Lower lobe of right lung (tissue), 2 donors: Measurements from ENCODE around the gene ACKR1. TPM values are rescaled to one million over a fixed set of nuclear protein-coding genes. Genes with fewer than 3 reads are reported as not detected.

Source experiments
- ATAC-seq, 2 donors: fragments of 200-7000 bp; cut with Tn5 transposase; one replicate each; pipeline ENCODE4 v1.9.1; 2020 to 2022; ENCODE audit warnings: mild to moderate bottlenecking in 2 of 2, moderate library complexity in 2 of 2
- DNase-seq: peaks from one replicate; pipeline ENCODE4 v3.0.0-alpha.2; 2020
- H3K27ac ChIP-seq: fragments of 200-600 bp; one replicate; pipeline ENCODE4 v1.8.0; 2022
- H3K27me3 ChIP-seq: fragments of 200-600 bp; one replicate; pipeline ENCODE4 v1.8.0; 2022; ENCODE audit warnings: low read depth
- H3K36me3 ChIP-seq: fragments of 200-600 bp; one replicate; pipeline ENCODE4 v1.8.0; 2022; ENCODE audit warnings: mild to moderate bottlenecking
- H3K4me1 ChIP-seq: fragments of 200-600 bp; one replicate; pipeline ENCODE4 v1.8.0; 2022
- H3K4me3 ChIP-seq: fragments of 200-600 bp; one replicate; pipeline ENCODE4 v1.8.0; 2022; ENCODE audit warnings: mild to moderate bottlenecking
- H3K9me3 ChIP-seq: fragments of 200-600 bp; one replicate; pipeline ENCODE4 v1.8.0; 2022
- CTCF ChIP-seq: fragments of 200-600 bp; IDR thresholded peaks from one replicate; pipeline ENCODE4 v1.8.0; 2022; ENCODE audit warnings: antibody characterized with exemption, mild to moderate bottlenecking
- intact Hi-C: fragments of 100-400 bp; cut with DNase I; formaldehyde crosslinking; loops from one replicate; pipeline ENCODE4 v1.11.0; 2022
- total RNA-seq: library from RNA; stranded (reverse); fragmentation: NEBNext Ultra II Directional; extraction: Animal tissue kit (Norgen Biotek cat#: 25700); gene quantifications from one replicate; pipeline ENCODE4 v1.2.1, GENCODE V29; 2021
- donor health status: DM: no; HTN: yes; CAD: no; lungs with severe emphysema.

The ACKR1 gene
- total RNA-seq, 1 donor from 2014 or later, result 30.4 TPM

- intact Hi-C loops, result no loop called here
- ATAC-seq (no peak), DNase-seq (no peak)
- no peak for TF ChIP-seq CTCF
- Histone ChIP-seq H3K27ac (no peak overlapping the region), H3K9me3 (peaks cover 4% of the 10 kb centered on the region), H3K4me1 (no peaks in the 10 kb centered on the region), H3K36me3 (no peaks in the 10 kb centered on the region), H3K4me3 (no peak overlapping the region), H3K27me3 (no peaks in the 10 kb centered on the region)
Measured at GRCh38 chr1:159248311-159248710, 43.6 kb downstream of the ACKR1 start.

- no peaks in the 10 kb centered on the region for H3K36me3 ChIP-seq
- peaks cover 4% of the 10 kb centered on the region for H3K9me3 ChIP-seq
- no peak for ATAC-seq
- H3K27me3 ChIP-seq, result no peaks in the 10 kb centered on the region
- no peak overlapping the region for H3K27ac ChIP-seq
- intact Hi-C loops, result no loop called here
- TF ChIP-seq CTCF, result no peak
- no peak overlapping the region for H3K4me3 ChIP-seq
- DNase-seq, result no peak
- H3K4me1 ChIP-seq, result no peaks in the 10 kb centered on the region
Measured at GRCh38 chr1:159250638-159251216, 46.1 kb downstream of the ACKR1 start.

Other genes with a start within 250 kb of the ACKR1 start
- 102 TPM for gene IFI16, start 195.0 kb upstream of the ACKR1 start, total RNA-seq
- 2.4 TPM for gene AIM2, start 128.1 kb upstream of the ACKR1 start, total RNA-seq
- 8.8 TPM for gene CADM3, start 33.3 kb upstream of the ACKR1 start, total RNA-seq
- gene FCER1A, start 97.5 kb downstream of the ACKR1 start, total RNA-seq, result 8.8 TPM
- gene OR10J4, start 227.3 kb downstream of the ACKR1 start, total RNA-seq, result not detected
- not detected for gene OR10J1, start 234.8 kb downstream of the ACKR1 start, total RNA-seq